ENCODE measurements around the gene ADAM12.
"Not testable (repeated sequence)": the region's sequence is repeated elsewhere in the genome, so short reads cannot be mapped to it uniquely, and the experiment has no call there.

ADAM12 gene

GRCh38 chr10:126175641-126176262 is 212.5 kb downstream of the ADAM12 start:
- DNase-seq (ENCODE audit: low read depth) = peak; percentile 44
- H3K4me3 ChIP-seq (ENCODE audit: low read depth, low read length) = no peak overlapping the region
- TF ChIP-seq, protein P1, sequence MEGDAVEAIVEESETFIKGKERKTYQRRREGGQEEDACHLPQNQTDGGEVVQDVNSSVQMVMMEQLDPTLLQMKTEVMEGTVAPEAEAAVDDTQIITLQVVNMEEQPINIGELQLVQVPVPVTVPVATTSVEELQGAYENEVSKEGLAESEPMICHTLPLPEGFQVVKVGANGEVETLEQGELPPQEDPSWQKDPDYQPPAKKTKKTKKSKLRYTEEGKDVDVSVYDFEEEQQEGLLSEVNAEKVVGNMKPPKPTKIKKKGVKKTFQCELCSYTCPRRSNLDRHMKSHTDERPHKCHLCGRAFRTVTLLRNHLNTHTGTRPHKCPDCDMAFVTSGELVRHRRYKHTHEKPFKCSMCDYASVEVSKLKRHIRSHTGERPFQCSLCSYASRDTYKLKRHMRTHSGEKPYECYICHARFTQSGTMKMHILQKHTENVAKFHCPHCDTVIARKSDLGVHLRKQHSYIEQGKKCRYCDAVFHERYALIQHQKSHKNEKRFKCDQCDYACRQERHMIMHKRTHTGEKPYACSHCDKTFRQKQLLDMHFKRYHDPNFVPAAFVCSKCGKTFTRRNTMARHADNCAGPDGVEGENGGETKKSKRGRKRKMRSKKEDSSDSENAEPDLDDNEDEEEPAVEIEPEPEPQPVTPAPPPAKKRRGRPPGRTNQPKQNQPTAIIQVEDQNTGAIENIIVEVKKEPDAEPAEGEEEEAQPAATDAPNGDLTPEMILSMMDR (IDR thresholded peaks at IDR 0.05; ENCODE audit: low read depth, low read length, missing control alignments) = no peak
- in situ Hi-C loops (cut with HindIII; ENCODE audit: low sequenced_read_pairs) = no loop called here

- DNase-seq (ENCODE audit: low read depth); in situ Hi-C loops (cut with HindIII; ENCODE audit: low sequenced_read_pairs); H3K4me3 ChIP-seq (ENCODE audit: low read depth, low read length): not testable (repeated sequence)
Measured at GRCh38 chr10:126172755-126173154, 215.5 kb downstream of the ADAM12 start.

GRCh38 chr10:126171555-126171954 is 216.7 kb downstream of the ADAM12 start:
- TF ChIP-seq, protein P1 (IDR thresholded peaks at IDR 0.05; ENCODE audit: low read depth, low read length, missing control alignments) = no peak
- in situ Hi-C loops (cut with HindIII; ENCODE audit: low sequenced_read_pairs) = no loop called here
- DNase-seq (ENCODE audit: low read depth) = peak; percentile 87
- H3K4me3 ChIP-seq (ENCODE audit: low read depth, low read length) = no peak overlapping the region

- in situ Hi-C loops (cut with HindIII; ENCODE audit: low sequenced_read_pairs) = no loop called here
- TF ChIP-seq, protein P1 (IDR thresholded peaks at IDR 0.05; ENCODE audit: low read depth, low read length, missing control alignments) = no peak
- no peak overlapping the region for H3K4me3 ChIP-seq (ENCODE audit: low read depth, low read length)
- no peak for DNase-seq (ENCODE audit: low read depth)
Measured at GRCh38 chr10:126170776-126171175, 217.5 kb downstream of the ADAM12 start.

DNA sequence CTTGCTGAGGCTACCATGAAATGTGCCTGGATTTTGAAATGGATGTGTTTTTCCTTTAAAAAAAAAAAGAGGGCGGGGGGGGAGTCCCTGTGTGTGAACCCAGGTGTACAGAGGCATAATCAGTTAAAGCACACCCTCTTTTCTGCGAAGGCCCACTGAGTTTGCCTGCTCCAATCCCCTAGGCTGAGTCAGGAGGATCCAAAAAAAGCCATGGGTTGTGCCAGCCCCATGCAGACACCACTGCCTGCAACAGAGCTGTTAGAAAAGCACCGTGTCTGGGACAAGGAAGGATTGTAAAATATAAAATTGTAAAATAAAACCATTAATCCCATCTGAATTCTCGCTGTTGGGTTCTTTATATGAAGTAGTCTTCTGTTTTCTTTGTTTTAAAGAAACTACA is 217.9 kb downstream of the ADAM12 start:
- no peak overlapping the region for H3K4me3 ChIP-seq (ENCODE audit: low read depth, low read length)
- in situ Hi-C loops (cut with HindIII; ENCODE audit: low sequenced_read_pairs) = no loop called here
- no peak for DNase-seq (ENCODE audit: low read depth)
- TF ChIP-seq, protein P1 (IDR thresholded peaks at IDR 0.05; ENCODE audit: low read depth, low read length, missing control alignments) = no peak

- no peak for DNase-seq (ENCODE audit: low read depth)
- in situ Hi-C loops (cut with HindIII; ENCODE audit: low sequenced_read_pairs) = no loop called here
- H3K4me3 ChIP-seq (ENCODE audit: low read depth, low read length) = no peak overlapping the region
- TF ChIP-seq, protein P1 (IDR thresholded peaks at IDR 0.05; ENCODE audit: low read depth, low read length, missing control alignments) = no peak
Measured at GRCh38 chr10:126169899-126170298, 218.4 kb downstream of the ADAM12 start.

- H3K4me3 ChIP-seq (ENCODE audit: low read depth, low read length) = no peak overlapping the region
- TF ChIP-seq, protein P1 (IDR thresholded peaks at IDR 0.05; ENCODE audit: low read depth, low read length, missing control alignments) = no peak
- no peak for DNase-seq (ENCODE audit: low read depth)
- in situ Hi-C loops (cut with HindIII; ENCODE audit: low sequenced_read_pairs) = no loop called here
Measured at GRCh38 chr10:126166797-126167196, 221.5 kb downstream of the ADAM12 start.
